ENCODE results near the gene CAMK2B.

CAMK2B gene

DNA sequence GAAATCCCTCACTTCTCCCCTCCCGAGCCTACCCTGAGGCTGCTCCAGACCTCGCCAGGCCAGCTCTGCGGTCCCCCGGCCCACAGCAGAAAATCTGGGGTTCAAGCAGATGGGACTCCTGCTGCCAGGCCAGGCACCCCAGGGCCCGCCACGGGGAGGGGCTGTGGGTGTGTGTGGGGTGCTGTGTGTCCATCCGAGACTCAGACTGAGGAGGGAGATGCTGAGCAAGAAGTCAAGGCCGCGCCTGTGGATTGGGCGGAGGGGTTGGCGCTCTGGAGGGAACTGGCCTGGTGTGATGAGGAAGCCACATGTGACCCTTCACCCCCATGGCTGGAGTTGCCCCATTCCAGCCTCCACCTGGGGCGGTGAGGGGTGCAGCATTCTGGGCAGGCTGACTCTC, 73.5 kb downstream of the CAMK2B start:
- DNase-seq, result no peak

- no peak for DNase-seq
Observed at GRCh38 chr7:44251269-44251668, 74.1 kb downstream of the CAMK2B start.

- DNase-seq, result no peak
Observed at GRCh38 chr7:44249639-44250234, 75.7 kb downstream of the CAMK2B start.

GRCh38 chr7:44247868-44248651, 77.3 kb downstream of the CAMK2B start:
- no peak for DNase-seq

GRCh38 chr7:44246396-44247113, 78.8 kb downstream of the CAMK2B start:
- no peak for DNase-seq

DNA sequence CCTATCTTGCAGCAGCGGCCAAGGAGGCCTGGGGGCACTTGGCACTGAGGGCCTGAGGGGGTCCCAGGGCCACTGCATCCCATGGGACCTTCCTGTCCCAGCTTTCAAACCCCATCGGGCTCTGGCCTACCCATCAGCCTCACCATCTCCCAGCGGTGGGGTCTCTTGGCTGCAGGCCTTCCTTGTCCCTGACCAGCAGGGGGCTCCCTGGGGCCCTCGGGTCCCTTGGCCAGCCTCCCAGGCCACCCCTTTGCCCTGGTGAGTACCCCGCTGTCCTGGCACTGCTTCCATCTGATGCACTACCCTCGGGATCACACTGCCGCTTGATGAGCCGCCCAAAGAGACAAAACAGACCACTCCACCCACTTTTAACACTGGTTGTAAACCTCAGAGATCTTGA, 81.1 kb downstream of the CAMK2B start:
- no peak for DNase-seq

DNA sequence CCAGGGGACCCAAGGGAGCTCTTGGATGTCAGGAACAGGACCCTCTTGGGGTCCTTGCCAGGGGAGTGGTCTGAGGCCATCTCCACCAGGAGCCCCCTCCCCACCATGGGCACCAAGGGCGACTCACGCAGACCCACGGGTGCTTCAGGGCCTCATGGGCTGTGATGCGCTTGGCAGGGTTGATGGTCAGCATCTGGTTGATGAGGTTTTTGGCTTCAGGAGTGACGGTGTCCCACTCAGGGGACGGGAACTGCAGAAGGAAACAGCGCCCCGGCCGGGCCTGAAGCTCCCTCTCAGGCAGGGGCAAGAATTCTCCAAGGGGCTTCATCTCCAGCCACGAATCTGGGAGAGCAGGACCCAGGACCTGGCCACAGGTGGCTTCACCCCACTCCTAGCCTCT, 83.3 kb downstream of the CAMK2B start:
- DNase-seq, result no peak

- DNase-seq, result peak; percentile 80
Observed at GRCh38 chr7:44240983-44241510, 84.3 kb downstream of the CAMK2B start.

DNA sequence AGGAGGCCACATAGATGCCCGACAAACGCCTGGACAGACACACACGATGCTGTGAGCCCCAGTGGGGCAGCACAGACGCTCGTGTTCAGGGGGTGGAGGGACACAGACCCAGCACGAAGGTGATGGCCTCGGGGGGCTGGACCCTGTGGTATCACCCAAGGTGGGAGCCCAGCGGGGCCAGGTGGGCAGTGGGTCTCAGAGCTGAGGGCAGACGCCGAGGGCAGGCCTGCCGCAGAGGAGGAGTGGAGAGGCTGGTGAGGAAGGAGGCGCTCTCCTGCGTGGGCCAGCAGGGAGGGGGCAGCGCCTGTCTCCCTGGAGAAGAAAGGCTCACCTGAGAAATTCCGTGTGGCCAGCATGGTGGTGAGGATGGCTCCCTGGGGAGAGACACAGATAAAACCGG, 85.0 kb downstream of the CAMK2B start:
- DNase-seq, result no peak

GRCh38 chr7:44239361-44239760, 86.0 kb downstream of the CAMK2B start:
- no peak for DNase-seq

GRCh38 chr7:44238116-44238695, 87.2 kb downstream of the CAMK2B start:
- no peak for DNase-seq

GRCh38 chr7:44237696-44238095, 87.7 kb downstream of the CAMK2B start:
- no peak for DNase-seq

DNA sequence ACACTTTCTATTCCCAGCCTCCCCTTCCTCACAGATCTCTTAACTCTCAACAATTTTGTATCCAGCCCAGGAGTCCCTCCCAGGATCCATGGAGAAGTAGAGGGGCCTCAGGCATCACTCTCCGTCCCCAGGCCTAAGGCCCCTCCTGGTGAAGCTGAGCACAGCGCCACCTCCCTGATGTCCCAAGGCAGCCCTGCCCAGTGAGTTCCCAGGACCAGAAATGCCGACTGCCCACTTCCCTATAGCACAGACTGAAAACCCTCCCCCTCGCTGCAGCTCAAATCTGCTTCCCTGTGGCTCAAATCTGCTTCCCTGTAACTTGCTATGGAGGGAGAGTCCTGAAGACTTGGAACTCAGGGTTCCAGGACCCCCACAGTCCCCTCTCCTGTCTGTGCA, 89.1 kb downstream of the CAMK2B start:
- no peak for DNase-seq

DNA sequence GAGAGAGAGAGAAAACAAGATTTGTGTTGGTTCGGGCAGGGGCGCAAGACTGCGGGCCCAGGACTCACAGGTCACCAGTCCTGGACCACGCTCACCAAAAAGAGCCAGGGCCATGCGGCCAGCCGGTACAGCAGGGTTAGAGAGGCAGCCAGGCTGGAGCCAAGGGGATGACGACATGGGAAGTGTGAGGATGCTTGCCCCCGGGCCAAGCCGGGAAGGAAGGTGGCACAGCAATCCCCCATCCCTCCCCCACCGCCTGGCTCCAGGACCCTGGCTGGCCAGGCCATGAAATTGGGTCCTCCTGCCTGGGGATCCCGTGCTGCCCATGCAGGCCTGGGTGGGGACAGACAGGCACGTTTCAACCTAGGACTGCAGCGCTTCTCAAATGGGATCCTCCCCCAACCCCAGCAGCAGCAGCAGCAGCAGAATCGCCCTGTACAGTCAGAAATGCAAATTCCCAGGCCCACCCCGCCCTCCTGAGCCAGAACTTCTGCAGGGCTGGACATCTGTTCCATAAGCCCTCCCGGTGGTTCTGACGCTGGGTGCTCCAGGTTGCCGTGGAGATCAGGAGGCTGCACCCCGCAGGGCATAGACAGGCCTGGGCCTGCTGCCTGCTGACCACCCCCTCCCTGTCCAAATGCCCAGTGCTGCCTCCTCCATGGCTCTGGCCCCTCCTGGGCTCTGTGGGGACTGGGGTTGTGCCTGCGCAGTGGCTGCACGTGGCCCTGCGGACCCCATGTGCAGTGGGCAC, 89.6 kb downstream of the CAMK2B start:
- DNase-seq, result no peak

DNA sequence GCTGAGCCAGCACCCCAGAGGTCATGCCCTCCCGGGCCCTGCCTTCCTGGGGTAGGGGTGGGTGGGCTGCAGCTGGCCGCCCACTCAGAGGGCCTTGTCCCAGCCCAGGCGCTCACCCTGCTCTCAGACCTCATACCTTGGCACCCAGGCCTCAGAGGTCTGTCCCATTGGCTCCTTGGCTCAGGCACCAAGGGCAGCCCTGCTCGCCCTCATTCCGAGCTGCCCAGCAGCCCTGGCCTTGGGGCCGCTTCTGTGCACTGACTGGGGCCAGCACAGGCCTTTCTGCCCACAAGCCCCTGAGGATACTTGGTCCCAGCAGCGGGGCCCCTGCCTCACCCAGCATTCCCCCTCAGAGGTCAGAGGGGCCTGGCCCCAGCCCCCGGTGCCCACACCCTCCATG, 90.3 kb downstream of the CAMK2B start:
- DNase-seq, result no peak

DNA sequence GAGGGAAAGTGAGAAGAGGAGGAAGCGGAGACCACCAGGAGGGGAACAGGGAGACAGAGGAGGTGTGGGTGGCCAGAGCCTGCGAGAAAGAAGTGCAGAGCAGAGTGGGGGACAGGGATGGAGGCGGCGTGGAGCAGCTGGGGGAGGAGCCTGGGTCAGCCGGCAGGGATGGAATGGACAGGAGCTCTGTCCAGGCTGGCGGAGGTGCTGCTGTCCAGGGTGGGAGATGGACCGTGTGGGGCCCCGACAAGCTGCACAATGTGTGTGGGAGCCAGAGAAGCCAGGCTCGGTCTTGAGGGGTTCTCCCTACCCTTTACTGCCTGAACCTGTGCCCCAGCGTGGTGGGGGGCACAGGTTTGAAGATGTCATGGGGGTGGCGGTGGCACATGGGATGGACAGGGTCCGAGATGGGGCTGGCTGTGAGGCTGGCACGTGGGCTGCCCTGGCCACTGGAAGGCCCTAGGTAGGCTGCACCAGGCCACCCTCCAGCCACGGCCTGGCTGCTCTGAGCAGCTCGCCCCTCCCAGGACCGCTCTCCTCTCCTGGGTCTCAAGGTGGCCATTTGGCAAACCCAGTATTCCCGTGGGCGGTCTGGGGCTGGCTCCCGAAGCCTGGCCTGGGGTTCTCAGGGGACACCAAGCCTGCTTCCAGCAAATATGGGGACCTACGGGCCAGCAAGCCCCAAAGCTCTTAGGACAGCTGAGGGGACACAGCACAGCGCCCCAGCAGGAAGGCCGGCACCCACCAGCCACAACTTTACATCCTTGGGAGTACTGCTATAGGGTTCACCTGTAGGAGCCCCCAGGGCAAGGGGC, 92.3 kb downstream of the CAMK2B start:
- no peak for DNase-seq

GRCh38 chr7:44232396-44232795, 93.0 kb downstream of the CAMK2B start:
- no peak for DNase-seq

GRCh38 chr7:44231088-44231487, 94.3 kb downstream of the CAMK2B start:
- DNase-seq, result no peak

DNA sequence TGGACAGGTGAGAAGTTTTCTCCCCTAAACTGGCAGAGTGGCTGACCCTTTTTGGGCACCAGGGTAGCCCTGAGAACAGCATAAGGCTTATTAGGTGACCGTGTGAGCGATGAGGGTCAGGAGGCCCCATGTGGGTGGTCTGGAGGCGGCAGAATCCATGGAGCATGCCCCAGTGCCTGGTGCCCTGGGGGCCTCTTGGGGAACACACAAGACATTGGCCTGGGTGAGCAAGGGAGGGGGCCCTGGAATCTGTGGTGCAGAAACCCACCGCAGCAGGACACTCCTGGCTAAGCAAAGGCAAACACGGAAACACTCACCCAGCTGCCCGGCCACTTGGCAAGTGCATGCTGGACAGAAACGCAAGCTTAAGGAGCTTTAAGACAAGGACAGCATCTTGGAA, 95.1 kb downstream of the CAMK2B start:
- DNase-seq, result no peak

DNA sequence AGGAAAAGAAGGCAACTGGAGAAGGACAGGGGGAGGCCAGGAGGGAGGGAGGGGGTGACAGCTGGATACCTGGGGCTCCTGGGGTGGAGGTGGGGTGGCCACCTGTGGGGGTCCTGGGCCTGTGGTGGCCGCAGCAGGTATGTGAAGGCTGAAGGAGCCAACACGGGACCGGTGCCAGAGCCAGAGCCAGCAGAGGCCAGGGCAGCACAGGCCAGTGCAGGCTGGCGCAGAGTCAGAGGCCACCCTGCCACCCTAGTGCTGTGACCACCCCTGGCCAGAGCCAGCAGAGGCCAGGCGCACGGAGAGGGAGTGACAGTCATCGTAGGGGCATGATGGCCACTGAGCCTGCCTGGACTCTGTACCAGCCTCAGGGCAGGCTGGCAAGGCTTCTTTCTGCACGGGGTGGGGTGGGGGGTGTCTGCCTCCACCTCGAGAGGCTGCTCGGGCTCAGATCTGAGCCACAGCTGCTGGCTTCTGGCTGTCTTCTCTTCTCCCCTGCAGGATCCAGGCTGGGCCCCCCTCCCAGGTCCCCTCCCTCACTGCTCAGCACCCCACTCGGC, 95.8 kb downstream of the CAMK2B start:
- DNase-seq, result no peak
